K562 treated with DMSO at 1 percent for 12 hours (cell line): ENCODE results near the gene SPATA33. TPM values are rescaled to one million over a fixed set of nuclear protein-coding genes. Genes with fewer than 3 reads are reported as not detected.

Experiments
- total RNA-seq: library from RNA; unstranded; fragments of 300-600 nt; gene quantifications from 2 replicates; pipeline ENCODE4 v1.2.3, GENCODE V29; 2022; ENCODE audit not compliant: insufficient read depth

The SPATA33 gene
- 6.8 and 13.6 TPM in 2 replicates for total RNA-seq

DNA sequence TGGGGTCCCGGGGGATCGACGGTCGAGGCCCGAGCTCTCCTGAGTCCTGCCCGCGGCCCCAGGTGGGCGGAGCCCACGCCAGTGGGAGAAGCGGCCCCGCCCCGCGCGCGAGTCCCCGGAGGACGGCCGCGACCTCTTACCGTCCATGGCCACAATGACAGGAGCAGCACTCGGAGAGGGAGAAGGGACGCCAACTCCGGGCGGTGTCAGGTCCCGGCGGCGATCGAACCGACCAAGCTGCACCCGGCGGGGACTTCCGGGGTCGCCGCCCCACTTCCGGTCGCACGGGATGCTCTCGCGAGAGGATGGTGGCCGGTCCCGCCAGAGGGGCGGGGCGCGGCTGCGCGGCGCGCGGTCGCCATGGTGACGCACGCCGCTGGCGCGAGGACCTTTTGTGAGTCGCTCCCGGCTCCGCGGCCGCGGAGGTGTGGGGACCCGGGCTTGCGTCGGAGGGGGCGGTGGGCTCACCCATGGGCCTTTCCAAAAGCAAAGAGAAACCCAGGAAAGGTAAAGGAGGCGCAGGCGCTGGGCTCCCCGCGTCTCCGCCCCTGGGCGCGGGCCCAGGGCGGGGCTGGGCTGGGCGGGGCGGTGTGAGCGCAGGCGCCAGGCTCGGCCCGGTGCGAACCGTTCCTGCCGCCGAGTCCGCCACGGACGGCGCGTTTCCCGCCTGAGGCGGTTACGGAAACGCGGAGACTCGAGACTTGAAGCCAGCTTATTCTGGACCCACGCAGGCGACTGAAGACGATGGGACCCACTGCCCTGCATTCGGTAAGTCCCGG is at the start of gene SPATA33, which contains the start of gene CHMP1A:
Gene SPATA33, plus strand, starts transcription at position 395 of the 779 bp plus-strand sequence. Its CDS starts 76 bp downstream, at position 471.
Gene CHMP1A, minus strand, starts transcription at position 267 of the 779 bp plus-strand sequence. Its CDS starts 120 bp downstream, at position 147.

DNA sequence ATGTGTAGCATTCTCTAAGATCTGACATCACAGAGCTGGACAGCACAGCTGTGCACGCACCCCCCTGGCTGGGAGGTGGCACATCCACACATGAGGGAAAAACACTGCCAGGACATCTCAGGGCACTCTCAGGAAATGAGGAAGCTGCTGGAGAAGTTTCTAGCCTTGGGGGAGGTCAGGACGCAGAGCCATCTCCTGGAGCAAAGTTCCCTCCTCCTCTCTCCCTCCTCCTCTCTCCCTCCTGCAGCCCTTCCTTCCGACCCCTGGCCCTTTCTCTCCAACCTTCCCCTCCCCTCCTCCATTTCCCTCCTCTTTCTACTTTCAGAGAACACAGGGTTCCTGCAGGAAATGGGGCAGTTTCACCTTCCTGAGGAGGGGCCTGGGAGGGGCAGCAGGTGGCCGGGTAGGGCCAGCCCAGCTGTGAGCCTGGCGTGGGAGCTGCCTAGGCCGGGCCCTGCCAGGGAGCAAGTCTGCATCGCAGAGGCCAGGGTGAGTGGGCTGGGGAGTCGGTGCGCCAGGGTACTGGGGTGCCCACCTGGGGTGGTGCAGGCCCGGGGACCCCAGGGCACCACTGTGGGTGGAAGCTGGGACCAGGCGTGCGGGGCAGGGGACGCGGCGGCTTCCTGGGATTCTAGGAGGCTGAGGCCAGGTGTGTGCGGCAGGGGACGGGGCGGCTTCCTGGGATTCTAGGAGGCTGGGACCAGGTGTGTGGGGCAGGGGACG is 44.2 kb upstream of the SPATA33 start, which contains the start of gene DPEP1:
Gene DPEP1, plus strand, starts transcription at position 412 of the 723 bp plus-strand sequence. CDS start 16,769 bp downstream, outside the sequence.

DNA sequence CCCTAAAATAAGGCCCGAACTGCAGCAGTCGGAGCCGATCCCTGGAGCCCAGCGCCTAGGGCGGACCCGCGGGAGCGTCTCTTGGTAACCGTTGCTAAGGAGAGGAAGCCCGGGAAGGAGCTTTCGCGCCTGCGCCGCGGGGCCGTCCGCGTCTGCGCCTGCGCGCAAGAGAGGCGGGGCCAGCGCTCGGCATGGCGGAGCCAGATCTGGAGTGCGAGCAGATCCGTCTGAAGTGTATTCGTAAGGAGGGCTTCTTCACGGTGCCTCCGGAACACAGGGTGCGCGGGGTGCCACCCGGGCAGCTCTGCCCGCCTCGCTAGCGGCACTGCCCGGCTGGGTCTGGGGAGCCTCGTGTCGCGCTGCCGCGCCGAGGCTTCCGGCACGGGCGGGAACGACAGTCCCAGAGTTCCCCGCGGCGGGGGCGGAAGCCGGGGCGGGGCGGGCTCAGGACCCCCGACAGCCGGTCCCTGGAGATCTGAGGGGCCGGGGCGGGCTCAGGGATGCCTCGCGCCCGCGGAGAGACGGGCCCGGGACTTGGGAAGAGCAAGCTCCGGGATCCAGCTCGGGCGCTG is 29.0 kb downstream of the SPATA33 start, which contains the start of gene CDK10:
Gene CDK10, plus strand, starts transcription at position 170 of the 572 bp plus-strand sequence. Its CDS starts 22 bp downstream, at position 192.

DNA sequence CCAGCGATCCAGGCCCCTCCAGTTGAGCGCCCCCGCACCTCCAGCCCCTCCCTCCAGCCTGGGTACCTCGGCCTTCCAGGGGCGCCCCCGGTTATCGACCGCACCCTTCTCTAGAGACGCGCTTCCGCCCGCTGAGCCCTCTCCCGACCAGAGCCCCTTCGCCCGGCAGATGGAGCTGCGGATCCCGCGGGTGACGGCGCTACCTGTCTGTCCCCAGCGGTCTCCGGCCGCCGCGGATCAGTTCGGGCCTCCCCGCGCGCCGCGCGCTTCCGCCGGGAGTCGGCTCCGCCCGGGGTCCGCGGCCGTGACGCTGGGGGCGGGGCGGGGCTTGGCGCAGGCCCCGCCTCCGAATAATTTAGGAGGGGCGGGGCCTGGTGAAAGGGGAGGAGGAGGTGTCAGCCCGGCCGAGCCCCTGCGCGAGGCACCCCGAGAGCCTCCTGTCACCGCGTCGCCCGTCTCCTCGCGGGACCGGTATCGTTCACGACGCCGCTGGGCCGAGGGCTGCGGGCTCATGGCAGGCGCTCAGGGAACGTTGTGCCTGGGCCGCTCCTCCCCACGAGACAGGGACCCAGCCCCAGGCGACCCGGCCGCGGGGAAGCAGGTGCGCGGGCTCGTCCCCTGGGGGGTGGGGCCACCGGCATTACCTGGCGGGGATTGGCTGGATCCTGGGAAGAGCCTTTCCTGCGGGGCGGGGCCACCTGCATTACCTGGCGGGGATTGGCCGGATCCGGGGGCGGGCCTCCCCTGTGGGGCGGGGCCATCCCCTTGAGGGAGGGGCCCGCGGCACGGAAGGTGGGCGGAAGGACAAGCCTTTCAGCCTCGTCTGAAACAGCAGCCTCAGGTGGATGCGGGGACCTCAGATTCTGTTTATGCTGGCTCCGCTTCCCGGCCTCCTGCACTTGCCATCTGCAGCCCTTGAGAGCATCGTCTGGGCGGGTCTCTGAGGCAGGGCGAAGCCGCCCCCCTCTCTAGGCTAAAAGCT is 44.1 kb downstream of the SPATA33 start, which contains the start of gene SPATA2L:
Gene SPATA2L, minus strand, starts transcription at position 281 of the 982 bp plus-strand sequence. CDS start 473 bp downstream, outside the sequence.

Other genes with a start within 250 kb of the SPATA33 start
- gene ANKRD11, start 167.3 kb upstream of the SPATA33 start, total RNA-seq = 50.3 and 133 TPM in 2 replicates
- 39.4 and 73.6 TPM in 2 replicates for gene SPG7, start 149.4 kb upstream of the SPATA33 start, total RNA-seq
- 10,267 and 15,209 TPM in 2 replicates for gene RPL13, start 97.2 kb upstream of the SPATA33 start, total RNA-seq
- gene CPNE7, start 82.1 kb upstream of the SPATA33 start, total RNA-seq = 3.2 and 5.6 TPM in 2 replicates
- not detected in 2 replicates for gene DPEP1, start 44.2 kb upstream of the SPATA33 start, total RNA-seq
- 68.6 and 80.1 TPM in 2 replicates for gene CHMP1A, start 128 bp upstream of the SPATA33 start, total RNA-seq
- gene CDK10, start 28.9 kb downstream of the SPATA33 start, total RNA-seq = 26.6 and 30.6 TPM in 2 replicates
- 14.1 and 23.0 TPM in 2 replicates for gene SPATA2L, start 43.9 kb downstream of the SPATA33 start, total RNA-seq
- gene VPS9D1, start 63.1 kb downstream of the SPATA33 start, total RNA-seq = 11.6 and 16.6 TPM in 2 replicates
- gene ZNF276, start 63.7 kb downstream of the SPATA33 start, total RNA-seq = 10.0 and 23.6 TPM in 2 replicates
- 32.5 and 48.1 TPM in 2 replicates for gene FANCA, start 158.8 kb downstream of the SPATA33 start, total RNA-seq
- 7.4 and 11.7 TPM in 2 replicates for gene SPIRE2, start 170.6 kb downstream of the SPATA33 start, total RNA-seq
- gene TCF25, start 215.8 kb downstream of the SPATA33 start, total RNA-seq = 93.5 and 123 TPM in 2 replicates